A673 (cell line): Measurements from ENCODE around the gene KCTD20. TPM values are rescaled to one million over a fixed set of nuclear protein-coding genes. Genes with fewer than 3 reads are reported as not detected.

Experiments used
- BruUV-seq: library from RNA; stranded (reverse); fragments of 400-500 nt; replicated peaks from 2 replicates; lab custom pipeline; 2021; lab: Mats Ljungman, UMichigan
- CTCF ChIA-PET: fragments of 300-600 bp; sonication (Branson Sonifier 250); formaldehyde crosslinking; loops from one replicate; lab custom pipeline; 2022; ENCODE audit warnings: antibody characterized with exemption; lab: Charles Lee
- POLR2A ChIA-PET: fragments of 300-600 bp; sonication (Branson Sonifier 250); formaldehyde crosslinking; loops from one replicate; lab custom pipeline; 2022; ENCODE audit warnings: antibody characterized with exemption; ENCODE audit not compliant: low non-redundant PET; lab: Charles Lee
- DNase-seq: peaks from one replicate; pipeline ENCODE4 v3.0.0-alpha.2; 2015; ENCODE audit warnings: low spot score
- H3K27ac ChIP-seq: fragments of 200-600 bp; sonication (generic); 2 replicates; pipeline ENCODE4 v1.5.1; 2016; ENCODE audit warnings: mixed run types, low read depth, mild to moderate bottlenecking, mixed read lengths, antibody characterized with exemption, low read length; ENCODE audit not compliant: poor library complexity, severe bottlenecking
- H3K27me3 ChIP-seq: fragments of 200-600 bp; sonication (generic); replicated peaks from 2 replicates; pipeline ENCODE4 v1.6.1; 2017; ENCODE audit warnings: mixed run types, low read depth, mild to moderate bottlenecking, mixed read lengths, antibody characterized with exemption, low read length; ENCODE audit not compliant: insufficient read depth, poor library complexity
- H3K36me3 ChIP-seq: fragments of 200-600 bp; sonication (generic); 2 replicates; pipeline ENCODE4 v1.6.1; 2016; ENCODE audit warnings: mixed run types, mild to moderate bottlenecking, mixed read lengths, antibody characterized with exemption, low read length; ENCODE audit not compliant: insufficient read depth, poor library complexity, severe bottlenecking
- H3K4me1 ChIP-seq: fragments of 200-600 bp; sonication (generic); 2 replicates; pipeline ENCODE4 v1.6.1; 2017; ENCODE audit warnings: mixed run types, mild to moderate bottlenecking, mixed read lengths, antibody characterized with exemption, low read length; ENCODE audit not compliant: insufficient read depth, poor library complexity, severe bottlenecking
- H3K4me3 ChIP-seq: fragments of 200-600 bp; sonication (generic); 2 replicates; pipeline ENCODE4 v1.5.1; 2016; ENCODE audit warnings: low read depth, mixed run types, mild to moderate bottlenecking, mixed read lengths, low read length; ENCODE audit not compliant: poor library complexity, severe bottlenecking
- H3K9me3 ChIP-seq: fragments of 200-600 bp; sonication (generic); 2 replicates; pipeline ENCODE4 v1.6.1; 2016; ENCODE audit warnings: mixed run types, low read depth, mild to moderate bottlenecking, mixed read lengths, antibody characterized with exemption, low read length; ENCODE audit not compliant: poor library complexity, severe bottlenecking
- CTCF ChIP-seq: fragments of 300-800, 200-600 bp; sonication (generic); conservative IDR thresholded peaks from 2 replicates; pipeline ENCODE4 v1.5.1; 2017; ENCODE audit warnings: low read depth, mild to moderate bottlenecking, antibody characterized with exemption, low read length, moderate library complexity, mixed read lengths
- EZH2 ChIP-seq: fragments of 200-600 bp; sonication (generic); IDR thresholded peaks from 2 replicates; pipeline ENCODE4 v1.6.1; 2017; ENCODE audit warnings: borderline replicate concordance, low read depth, mild to moderate bottlenecking, mixed read lengths, antibody characterized with exemption, low read length; ENCODE audit not compliant: poor library complexity, severe bottlenecking
- intact Hi-C: fragments of 100-400 bp; cut with micrococcal nuclease; formaldehyde crosslinking; loops from one replicate; pipeline ENCODE4 v1.10.0; 2022; ENCODE audit not compliant: unreplicated experiment
- total RNA-seq: library from RNA; stranded (reverse); gene quantifications from 2 replicates; pipeline ENCODE4 v1.2.3, GENCODE V29; 2021

Gene KCTD20
- total RNA-seq, 1 experiment from 2014 or later: 72.6 TPM

GRCh38 chr6:36515844-36516243 lies 73.0 kb downstream of the KCTD20 start:
- no peaks in the 10 kb centered on the region for H3K27me3 ChIP-seq
- ChIA-PET CTCF (no interaction called here), POLR2A (no interaction called here)
- H3K9me3 ChIP-seq: no peaks in the 10 kb centered on the region
- no peak for DNase-seq
- no TSS peak for BruUV-seq
- H3K36me3 ChIP-seq: peaks cover 9% of the 10 kb centered on the region
- H3K27ac ChIP-seq: no peak overlapping the region
- TF ChIP-seq CTCF (no peak), EZH2 (no peak)
- no peak overlapping the region for H3K4me3 ChIP-seq
- H3K4me1 ChIP-seq: no peaks in the 10 kb centered on the region
- intact Hi-C loops: no loop called here

DNA sequence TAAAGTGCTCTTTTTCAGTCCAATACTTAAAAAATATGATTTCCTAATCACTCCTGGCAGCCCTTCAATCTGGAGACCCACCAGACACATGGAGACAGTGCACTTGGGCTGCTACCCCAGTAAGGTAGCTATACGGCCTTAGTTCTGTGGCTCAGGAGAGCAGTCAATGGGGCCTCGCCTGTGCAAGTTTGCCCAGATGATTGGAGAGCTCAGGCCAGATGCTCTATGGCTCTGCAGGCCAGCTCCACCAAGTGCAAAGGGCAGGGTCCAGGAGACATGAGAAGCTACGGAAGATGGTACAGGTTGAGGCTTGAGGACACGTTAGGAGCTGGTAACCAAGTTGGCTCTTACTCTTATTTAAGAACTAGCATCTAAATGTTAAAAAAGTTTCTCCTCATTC lies 73.8 kb downstream of the KCTD20 start:
- ChIA-PET POLR2A (no interaction called here), CTCF (no interaction called here)
- TF ChIP-seq EZH2 (no peak), CTCF (no peak)
- DNase-seq: no peak
- Histone ChIP-seq H3K27ac (no peak overlapping the region), H3K9me3 (no peaks in the 10 kb centered on the region), H3K27me3 (no peaks in the 10 kb centered on the region), H3K36me3 (peaks cover 9% of the 10 kb centered on the region), H3K4me3 (no peak overlapping the region), H3K4me1 (no peaks in the 10 kb centered on the region)
- intact Hi-C loops: no loop called here
- BruUV-seq: no TSS peak

GRCh38 chr6:36516988-36517387 lies 74.2 kb downstream of the KCTD20 start:
- Histone ChIP-seq H3K27me3 (no peaks in the 10 kb centered on the region), H3K27ac (no peak overlapping the region), H3K4me1 (no peaks in the 10 kb centered on the region), H3K9me3 (no peaks in the 10 kb centered on the region), H3K36me3 (peaks cover 13% of the 10 kb centered on the region), H3K4me3 (no peak overlapping the region)
- no peak for TF ChIP-seq EZH2
- no TSS peak for BruUV-seq
- ChIA-PET POLR2A (no interaction called here), CTCF (no interaction called here)
- intact Hi-C loops: no loop called here
- DNase-seq: no peak

- Histone ChIP-seq H3K9me3 (no peaks in the 10 kb centered on the region), H3K4me3 (no peak overlapping the region), H3K4me1 (no peaks in the 10 kb centered on the region), H3K36me3 (peaks cover 15% of the 10 kb centered on the region), H3K27me3 (no peaks in the 10 kb centered on the region), H3K27ac (no peak overlapping the region)
- ChIA-PET CTCF (no interaction called here), POLR2A (no interaction called here)
- no TSS peak for BruUV-seq
- intact Hi-C loops: no loop called here
- DNase-seq: no peak
- TF ChIP-seq CTCF (no peak), EZH2 (no peak)
These were observed 74.6 kb downstream of the KCTD20 start for GRCh38 chr6:36517408-36517807.
